OCI-LY1 (cell line): Measurements from ENCODE around the gene ATP11B.

Source experiments
- H2AFZ ChIP-seq: fragments of 200-600 bp; sonication (generic), shearing (Covaris generic); 2 replicates; pipeline ENCODE4 v1.6.0; 2014; ENCODE audit warnings: antibody characterized with exemption, mild to moderate bottlenecking, low read length
- H3F3A ChIP-seq: fragments of 200-600 bp; sonication (generic), shearing (Covaris generic); 2 replicates; pipeline ENCODE4 v1.6.0; 2014; ENCODE audit warnings: mild to moderate bottlenecking, antibody characterized with exemption, low read length, moderate library complexity; ENCODE audit not compliant: insufficient read depth
- H3K27ac ChIP-seq: fragments of 200-600 bp; sonication (generic); 2 replicates; pipeline ENCODE4 v1.5.1; 2014; ENCODE audit warnings: low read length, mixed run types, mild to moderate bottlenecking, low read depth; ENCODE audit not compliant: poor library complexity, severe bottlenecking
- H3K27me3 ChIP-seq: fragments of 200-600 bp; sonication (generic); 2 replicates; pipeline ENCODE4 v1.6.0; 2014; ENCODE audit warnings: antibody characterized with exemption, mild to moderate bottlenecking, low read length, moderate library complexity; ENCODE audit not compliant: insufficient read depth
- H3K36me3 ChIP-seq: fragments of 200-600 bp; sonication (generic); 2 replicates; pipeline ENCODE4 v1.6.1; 2014; ENCODE audit warnings: mild to moderate bottlenecking, antibody characterized with exemption, low read length, moderate library complexity, mixed read lengths; ENCODE audit not compliant: insufficient read depth
- H3K4me1 ChIP-seq: fragments of 200-600 bp; sonication (generic); 2 replicates; pipeline ENCODE4 v1.5.1; 2014; ENCODE audit warnings: mild to moderate bottlenecking, low read length, moderate library complexity; ENCODE audit not compliant: insufficient read depth, severe bottlenecking
- H3K4me2 ChIP-seq: fragments of 200-600 bp; sonication (generic), shearing (Covaris generic); 2 replicates; pipeline ENCODE4 v1.6.1; 2014; ENCODE audit warnings: low read length
- H3K4me3 ChIP-seq: fragments of 200-600 bp; sonication (generic); 2 replicates; pipeline ENCODE4 v1.5.1; 2014; ENCODE audit warnings: low read length, low read depth, mild to moderate bottlenecking, mixed read lengths; ENCODE audit not compliant: poor library complexity, severe bottlenecking
- H3K79me2 ChIP-seq: fragments of 200-600 bp; shearing (Covaris generic); 2 replicates; pipeline ENCODE4 v1.6.1; 2016; ENCODE audit warnings: mixed run types, low read length, mixed read lengths; ENCODE audit not compliant: insufficient read depth
- H3K9ac ChIP-seq: fragments of 200-600 bp; sonication (generic), shearing (Covaris generic); 2 replicates; pipeline ENCODE4 v1.6.1; 2014; ENCODE audit warnings: mild to moderate bottlenecking, low read length, mixed read lengths
- H3K9me2 ChIP-seq: fragments of 200-600 bp; sonication (generic), shearing (Covaris generic); 2 replicates; pipeline ENCODE4 v1.6.1; 2014; ENCODE audit warnings: low read depth, mild to moderate bottlenecking, low read length, mixed read lengths
- H3K9me3 ChIP-seq: fragments of 200-600 bp; shearing (Covaris generic); 2 replicates; pipeline ENCODE4 v1.6.1; 2014; ENCODE audit warnings: low read length, mixed read lengths
- H4K20me1 ChIP-seq: fragments of 200-600 bp; sonication (generic), shearing (Covaris generic); 2 replicates; pipeline ENCODE4 v1.6.0; 2016; ENCODE audit warnings: mild to moderate bottlenecking, low read length; ENCODE audit not compliant: insufficient read depth
- EZH2 ChIP-seq: fragments of 200-600 bp; sonication (generic), shearing (Covaris generic); IDR thresholded peaks from 2 replicates; pipeline ENCODE4 v1.8.0; 2017; ENCODE audit warnings: borderline replicate concordance, mixed run types, mild to moderate bottlenecking, antibody characterized with exemption, low read length, moderate library complexity, mixed read lengths
- TF ChIP-seq, protein P1 (sequence below): fragments of 200-600 bp; sonication (generic), shearing (Covaris generic); IDR thresholded peaks from 2 replicates; pipeline ENCODE4 v1.5.1; 2017; ENCODE audit warnings: mild to moderate bottlenecking, antibody characterized with exemption, low read length, moderate library complexity, mixed read lengths

Gene ATP11B

GRCh38 chr3:182917134-182917533 is 123.8 kb downstream of the ATP11B start:
- H3K36me3 ChIP-seq = peaks cover 23% of the 10 kb centered on the region
- H4K20me1 ChIP-seq = no peaks in the 10 kb centered on the region
- H3K4me1 ChIP-seq = peaks cover 7% of the 10 kb centered on the region
- no peaks in the 10 kb centered on the region for H3K9me3 ChIP-seq
- H2AFZ ChIP-seq = no peak overlapping the region
- no peaks in the 10 kb centered on the region for H3K9me2 ChIP-seq
- no peak overlapping the region for H3K4me2 ChIP-seq
- no peaks in the 10 kb centered on the region for H3K27me3 ChIP-seq
- H3F3A ChIP-seq = no peaks in the 10 kb centered on the region; the same call in 1 of the 2 replicates
- H3K79me2 ChIP-seq = no peaks in the 10 kb centered on the region
- H3K9ac ChIP-seq = no peak overlapping the region
- no peak overlapping the region for H3K27ac ChIP-seq
- H3K4me3 ChIP-seq = no peak overlapping the region
- no peak for TF ChIP-seq EZH2
- TF ChIP-seq, protein P1, sequence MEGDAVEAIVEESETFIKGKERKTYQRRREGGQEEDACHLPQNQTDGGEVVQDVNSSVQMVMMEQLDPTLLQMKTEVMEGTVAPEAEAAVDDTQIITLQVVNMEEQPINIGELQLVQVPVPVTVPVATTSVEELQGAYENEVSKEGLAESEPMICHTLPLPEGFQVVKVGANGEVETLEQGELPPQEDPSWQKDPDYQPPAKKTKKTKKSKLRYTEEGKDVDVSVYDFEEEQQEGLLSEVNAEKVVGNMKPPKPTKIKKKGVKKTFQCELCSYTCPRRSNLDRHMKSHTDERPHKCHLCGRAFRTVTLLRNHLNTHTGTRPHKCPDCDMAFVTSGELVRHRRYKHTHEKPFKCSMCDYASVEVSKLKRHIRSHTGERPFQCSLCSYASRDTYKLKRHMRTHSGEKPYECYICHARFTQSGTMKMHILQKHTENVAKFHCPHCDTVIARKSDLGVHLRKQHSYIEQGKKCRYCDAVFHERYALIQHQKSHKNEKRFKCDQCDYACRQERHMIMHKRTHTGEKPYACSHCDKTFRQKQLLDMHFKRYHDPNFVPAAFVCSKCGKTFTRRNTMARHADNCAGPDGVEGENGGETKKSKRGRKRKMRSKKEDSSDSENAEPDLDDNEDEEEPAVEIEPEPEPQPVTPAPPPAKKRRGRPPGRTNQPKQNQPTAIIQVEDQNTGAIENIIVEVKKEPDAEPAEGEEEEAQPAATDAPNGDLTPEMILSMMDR = no peak

GRCh38 chr3:182919866-182920357 is 126.6 kb downstream of the ATP11B start:
- Histone ChIP-seq H3K36me3 (peaks cover 11% of the 10 kb centered on the region), H3F3A (no peaks in the 10 kb centered on the region; the same call in 1 of the 2 replicates), H3K9me2 (no peaks in the 10 kb centered on the region), H3K79me2 (no peaks in the 10 kb centered on the region), H3K4me2 (no peak overlapping the region), H3K27me3 (no peaks in the 10 kb centered on the region), H3K4me1 (no peaks in the 10 kb centered on the region), H4K20me1 (no peaks in the 10 kb centered on the region), H3K9ac (no peak overlapping the region), H3K4me3 (no peak overlapping the region), H3K27ac (no peak overlapping the region), H2AFZ (no peak overlapping the region), H3K9me3 (no peaks in the 10 kb centered on the region)
- TF ChIP-seq, protein P1 = no peak
- no peak for TF ChIP-seq EZH2

DNA sequence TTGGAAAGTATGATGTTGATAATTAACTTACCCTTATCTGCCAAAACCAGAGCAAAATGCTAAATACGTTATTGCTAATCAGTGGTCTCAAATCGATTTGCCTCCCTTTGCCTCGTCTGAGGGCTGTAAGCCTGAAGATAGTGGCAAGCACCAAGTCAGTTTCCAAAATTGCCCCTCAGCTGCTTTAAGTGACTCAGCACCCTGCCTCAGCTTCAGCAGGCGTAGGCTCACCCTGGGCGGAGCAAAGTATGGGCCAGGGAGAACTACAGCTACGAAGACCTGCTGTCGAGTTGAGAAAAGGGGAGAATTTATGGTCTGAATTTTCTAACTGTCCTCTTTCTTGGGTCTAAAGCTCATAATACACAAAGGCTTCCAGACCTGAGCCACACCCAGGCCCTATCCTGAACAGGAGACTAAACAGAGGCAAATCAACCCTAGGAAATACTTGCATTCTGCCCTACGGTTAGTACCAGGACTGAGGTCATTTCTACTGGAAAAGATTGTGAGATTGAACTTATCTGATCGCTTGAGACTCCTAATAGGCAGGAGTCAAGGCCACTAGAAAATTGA is 127.3 kb downstream of the ATP11B start:
- peaks cover 7% of the 10 kb centered on the region; the same call in 1 of the 2 replicates for H3K36me3 ChIP-seq
- H3K4me3 ChIP-seq = no peak overlapping the region
- no peaks in the 10 kb centered on the region for H3K79me2 ChIP-seq
- no peaks in the 10 kb centered on the region; the same call in 1 of the 2 replicates for H3F3A ChIP-seq
- H2AFZ ChIP-seq = no peak overlapping the region
- H3K9me3 ChIP-seq = no peaks in the 10 kb centered on the region
- no peaks in the 10 kb centered on the region for H3K9me2 ChIP-seq
- H4K20me1 ChIP-seq = no peaks in the 10 kb centered on the region
- H3K4me2 ChIP-seq = no peak overlapping the region
- no peak overlapping the region for H3K27ac ChIP-seq
- H3K4me1 ChIP-seq = peaks cover 4% of the 10 kb centered on the region
- H3K27me3 ChIP-seq = no peaks in the 10 kb centered on the region
- no peak for TF ChIP-seq EZH2
- TF ChIP-seq, protein P1 = no peak
- no peak overlapping the region for H3K9ac ChIP-seq
